ENCODE data around the gene CHAF1A. TPM values are rescaled to one million over a fixed set of nuclear protein-coding genes. Genes with fewer than 3 reads are reported as not detected.
A peak's percentile ranks its signal among the peaks of the same experiment; 100 is the strongest.

Gene CHAF1A
- total and polyA plus RNA-seq, 2 of the 4 experiments (the other 2 are of a cell fraction) = 12.4 to 22.9 TPM

- BruUV-seq (replicated peaks) = no TSS peak
- Histone ChIP-seq H4K5ac (ENCODE audit: low read depth, low read length) (no peak overlapping the region), H2BK15ac (ENCODE audit: low read depth, low read length) (no peak overlapping the region), H3K27me3 (ENCODE audit: control insufficient read depth, insufficient read depth, low read length) (no peaks in the 10 kb centered on the region), H3K27ac (ENCODE audit: insufficient read depth, low read length) (no peak overlapping the region), H3K4me2 (ENCODE audit: low read depth, low read length) (no peak overlapping the region), H3K9me3 (ENCODE audit: control insufficient read depth, insufficient read depth, low read length) (no peaks in the 10 kb centered on the region), H2BK120ac (ENCODE audit: low read depth, low read length) (no peak overlapping the region), H3K9me1 (ENCODE audit: insufficient read depth, low read length) (peaks cover 34% of the 10 kb centered on the region), H3K56ac (ENCODE audit: extremely low read depth, insufficient read depth, low read length) (no peak overlapping the region), H2AK9ac (replicated peaks; ENCODE audit: low read depth, low read length, poor library complexity) (peak overlapping the region; percentile 58), H2AFZ (replicated peaks; ENCODE audit: low read length, poor library complexity) (no peak overlapping the region), H3K36me3 (ENCODE audit: control insufficient read depth, insufficient read depth, low read length) (peaks cover 13% of the 10 kb centered on the region), H3K18ac (ENCODE audit: low read depth, low read length) (no peak overlapping the region), H3K23ac (ENCODE audit: low read depth, low read length) (peak overlapping the region; percentile 12; the same call in 1 of the 2 replicates), H2AK5ac (ENCODE audit: low read depth, low read length) (peak overlapping the region; percentile 48; the same call in 1 of the 2 replicates), H3K79me1 (ENCODE audit: low read depth in 1 of 2, low read length in 2 of 2) (peaks cover 13 to 88% of the 10 kb centered on the region in 2 experiments), H3K9ac (ENCODE audit: low read depth, low read length) (no peak overlapping the region), H3K4me3 (ENCODE audit: insufficient read depth, low read depth, low read length) (no peak overlapping the region), H4K8ac (ENCODE audit: low read depth in 2 of 2, low read length in 2 of 2) (no peak overlapping the region), H3K4ac (ENCODE audit: low read depth, low read length) (no peak overlapping the region; the same call in 1 of the 2 replicates), H3K4me1 (ENCODE audit: control insufficient read depth, insufficient read depth, low read length) (peaks cover 39% of the 10 kb centered on the region), H2BK20ac (ENCODE audit: low read depth, low read length) (no peak overlapping the region), H2BK5ac (ENCODE audit: low read depth, low read length, poor library complexity, severe bottlenecking) (no peak overlapping the region), H4K91ac (ENCODE audit: insufficient read depth, low read depth, low read length) (no peak overlapping the region), H3K14ac (replicated peaks; ENCODE audit: low read depth, low read length) (peak overlapping the region; percentile 21; the same call in 1 of the 2 replicates), H4K20me1 (ENCODE audit: insufficient read depth, low read length) (peaks cover 90% of the 10 kb centered on the region)
- WGBS, 2 experiments (ENCODE audit: extremely low coverage in 2 of 2, insufficient read length in 1 of 2) = 94% methylated on average over 6 of the region's 20 CpGs; no CpG with 5 or more reads in 1 of the 2 experiments
- in situ Hi-C loops (cut with MboI; ENCODE audit: low sequenced_read_pairs) = no loop called here
- CTCF ChIA-PET = interaction anchor here (0.6 to 0.7 kb wide), 2 partner anchors 14 to 26 kb away, joined by 3 to 4 read pairs; no protein-coding TSS in a partner anchor
- dilution Hi-C loops (cut with HindIII; ENCODE audit: low sequenced_read_pairs, unreplicated experiment) = no loop called here
- ATAC-seq (ENCODE audit: low read depth) = no peak
- intact Hi-C loops (cut with micrococcal nuclease) = no loop called here
- TF ChIP-seq SMC3 (IDR thresholded peaks at IDR 0.05; ENCODE audit: low read depth, low read length) (no peak), RFX5 (IDR thresholded peaks at IDR 0.05; ENCODE audit: low read depth, low read length) (no peak), RAD21 (IDR thresholded peaks at IDR 0.05; ENCODE audit: low read length) (no peak), USF2 (IDR thresholded peaks at IDR 0.05; ENCODE audit: low read depth, low read length) (no peak), NFE2L2 (IDR thresholded peaks at IDR 0.05; ENCODE audit: low read depth, low read length) (no peak), MXI1 (IDR thresholded peaks at IDR 0.05; ENCODE audit: borderline replicate concordance, low read depth, low read length) (no peak), POLR2A (IDR thresholded peaks at IDR 0.05; ENCODE audit: low read depth, low read length) (no peak), CEBPB (IDR thresholded peaks at IDR 0.05; ENCODE audit: low read depth, low read length) (peak; percentile 65)
- peak; percentile 59 for DNase-seq
- POLR2A ChIA-PET (ENCODE audit: unreplicated experiment) = no interaction called here
Measured at GRCh38 chr19:4379383-4380253, 22.8 kb upstream of the CHAF1A start.
